Gastrocnemius medialis (tissue), 4 donors: ENCODE measurements around the gene LMNTD1.

ENCODE experiments used
- CTCF ChIP-seq, 5 experiments: fragments of 450-650 bp in 3 of 5; fragments of 200-600 bp in 2 of 5; sonication (generic) in 2 of 5; IDR thresholded peaks in 4 of 5; conservative IDR thresholded peaks in 1 of 5; 1 replicate in 4 of 5; 2 replicates in 1 of 5; pipeline ENCODE4 v1.5.1; 2016 to 2019; ENCODE audit warnings: antibody characterized with exemption in 5 of 5, mild to moderate bottlenecking in 3 of 5, moderate library complexity in 3 of 5
- POLR2A ChIP-seq, 2 donors: fragments of 450-650 bp; IDR thresholded peaks; one replicate each; pipeline ENCODE4 v1.6.1; 2017; ENCODE audit warnings: antibody characterized with exemption in 2 of 2, mild to moderate bottlenecking in 2 of 2, moderate library complexity in 2 of 2

- TF ChIP-seq POLR2A (IDR thresholded peaks at IDR 0.05) (no peak), CTCF (IDR thresholded peaks at IDR 0.05 in 4 of 5, conservative IDR thresholded peaks at IDR 0.05 in 1 of 5) (no peak)
Observed at GRCh38 chr12:25585021-25585523, 32.0 kb upstream of the LMNTD1 start.
